Fibroblast of mammary gland (primary cell): ENCODE results near the gene CMIP.

Source experiments
- DNase-seq: peaks from one replicate; pipeline ENCODE4 v3.0.0-alpha.2; 2010; ENCODE audit warnings: low read depth
- H3K4me3 ChIP-seq: 2 replicates; pipeline ENCODE4 v1.5.1; 2011; ENCODE audit warnings: low read depth, mild to moderate bottlenecking, low read length, moderate library complexity; ENCODE audit not compliant: control insufficient read depth
- CTCF ChIP-seq: conservative IDR thresholded peaks from 2 replicates; pipeline ENCODE4 v1.5.1; 2011; ENCODE audit warnings: low read depth, low read length, inconsistent platforms; ENCODE audit not compliant: control insufficient read depth, insufficient read depth

The CMIP gene

GRCh38 chr16:81505011-81505661 is 60.5 kb downstream of the CMIP start:
- no peak overlapping the region for H3K4me3 ChIP-seq
- no peak for DNase-seq
- TF ChIP-seq CTCF: no peak

GRCh38 chr16:81509404-81509803 is 64.8 kb downstream of the CMIP start:
- no peak for DNase-seq
- no peak for TF ChIP-seq CTCF
- H3K4me3 ChIP-seq: no peak overlapping the region

- H3K4me3 ChIP-seq: no peak overlapping the region
- TF ChIP-seq CTCF: no peak
- DNase-seq: no peak
These were observed 65.4 kb downstream of the CMIP start for GRCh38 chr16:81510016-81510415.

DNA sequence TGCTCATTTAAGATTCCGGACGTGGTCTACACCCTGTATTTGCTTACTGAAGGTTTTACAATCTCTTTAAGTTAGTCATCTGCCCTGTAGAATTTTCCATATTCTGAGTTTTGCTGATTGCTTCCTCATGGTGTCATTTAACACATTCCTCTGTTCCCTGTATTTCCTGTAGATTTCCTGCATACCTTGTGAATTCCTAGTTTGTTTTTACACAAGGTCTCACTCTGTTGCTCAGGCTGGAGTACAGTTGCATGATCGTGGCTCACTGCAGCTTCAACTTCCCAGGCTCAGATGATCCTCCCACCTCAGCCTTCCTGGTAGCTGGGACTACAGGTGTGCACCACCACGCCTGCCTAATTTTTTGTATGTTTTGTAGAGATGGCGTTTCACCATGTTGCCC is 66.8 kb downstream of the CMIP start:
- no peak for TF ChIP-seq CTCF
- H3K4me3 ChIP-seq: no peak overlapping the region
- peak; percentile 37 for DNase-seq

- peak; percentile 32 for DNase-seq
- no peak overlapping the region for H3K4me3 ChIP-seq
- no peak for TF ChIP-seq CTCF
These were observed 68.8 kb downstream of the CMIP start for GRCh38 chr16:81513204-81514040.

GRCh38 chr16:81514041-81514559 is 69.5 kb downstream of the CMIP start:
- no peak overlapping the region for H3K4me3 ChIP-seq
- DNase-seq: no peak
- TF ChIP-seq CTCF: no peak
